A673 (cell line): ENCODE data around the gene FGFR3. TPM values are rescaled to one million over a fixed set of nuclear protein-coding genes. Genes with fewer than 3 reads are reported as not detected.
A peak's percentile ranks its signal among the peaks of the same experiment; 100 is the strongest.

ENCODE experiments used
- BruUV-seq: library from RNA; stranded (reverse); fragments of 400-500 nt; replicated peaks from 2 replicates; lab custom pipeline; 2021; lab: Mats Ljungman, UMichigan
- CTCF ChIA-PET: fragments of 300-600 bp; sonication (Branson Sonifier 250); formaldehyde crosslinking; loops from one replicate; lab custom pipeline; 2022; ENCODE audit warnings: antibody characterized with exemption; lab: Charles Lee
- POLR2A ChIA-PET: fragments of 300-600 bp; sonication (Branson Sonifier 250); formaldehyde crosslinking; loops from one replicate; lab custom pipeline; 2022; ENCODE audit warnings: antibody characterized with exemption; ENCODE audit not compliant: low non-redundant PET; lab: Charles Lee
- DNase-seq: peaks from one replicate; pipeline ENCODE4 v3.0.0-alpha.2; 2015; ENCODE audit warnings: low spot score
- H3K27ac ChIP-seq: fragments of 200-600 bp; sonication (generic); 2 replicates; pipeline ENCODE4 v1.5.1; 2016; ENCODE audit warnings: mixed run types, low read depth, mild to moderate bottlenecking, mixed read lengths, antibody characterized with exemption, low read length; ENCODE audit not compliant: poor library complexity, severe bottlenecking
- H3K27me3 ChIP-seq: fragments of 200-600 bp; sonication (generic); replicated peaks from 2 replicates; pipeline ENCODE4 v1.6.1; 2017; ENCODE audit warnings: mixed run types, low read depth, mild to moderate bottlenecking, mixed read lengths, antibody characterized with exemption, low read length; ENCODE audit not compliant: insufficient read depth, poor library complexity
- H3K36me3 ChIP-seq: fragments of 200-600 bp; sonication (generic); 2 replicates; pipeline ENCODE4 v1.6.1; 2016; ENCODE audit warnings: mixed run types, mild to moderate bottlenecking, mixed read lengths, antibody characterized with exemption, low read length; ENCODE audit not compliant: insufficient read depth, poor library complexity, severe bottlenecking
- H3K4me1 ChIP-seq: fragments of 200-600 bp; sonication (generic); 2 replicates; pipeline ENCODE4 v1.6.1; 2017; ENCODE audit warnings: mixed run types, mild to moderate bottlenecking, mixed read lengths, antibody characterized with exemption, low read length; ENCODE audit not compliant: insufficient read depth, poor library complexity, severe bottlenecking
- H3K4me3 ChIP-seq: fragments of 200-600 bp; sonication (generic); 2 replicates; pipeline ENCODE4 v1.5.1; 2016; ENCODE audit warnings: low read depth, mixed run types, mild to moderate bottlenecking, mixed read lengths, low read length; ENCODE audit not compliant: poor library complexity, severe bottlenecking
- H3K9me3 ChIP-seq: fragments of 200-600 bp; sonication (generic); 2 replicates; pipeline ENCODE4 v1.6.1; 2016; ENCODE audit warnings: mixed run types, low read depth, mild to moderate bottlenecking, mixed read lengths, antibody characterized with exemption, low read length; ENCODE audit not compliant: poor library complexity, severe bottlenecking
- EZH2 ChIP-seq: fragments of 200-600 bp; sonication (generic); IDR thresholded peaks from 2 replicates; pipeline ENCODE4 v1.6.1; 2017; ENCODE audit warnings: borderline replicate concordance, low read depth, mild to moderate bottlenecking, mixed read lengths, antibody characterized with exemption, low read length; ENCODE audit not compliant: poor library complexity, severe bottlenecking
- intact Hi-C: fragments of 100-400 bp; cut with micrococcal nuclease; formaldehyde crosslinking; loops from one replicate; pipeline ENCODE4 v1.10.0; 2022; ENCODE audit not compliant: unreplicated experiment
- total RNA-seq: library from RNA; stranded (reverse); gene quantifications from 2 replicates; pipeline ENCODE4 v1.2.3, GENCODE V29; 2021
- TF ChIP-seq, protein P1 (sequence below): fragments of 300-800, 200-600 bp; sonication (generic); conservative IDR thresholded peaks from 2 replicates; pipeline ENCODE4 v1.5.1; 2017; ENCODE audit warnings: low read depth, mild to moderate bottlenecking, antibody characterized with exemption, low read length, moderate library complexity, mixed read lengths

Gene FGFR3
- total RNA-seq, 1 experiment from 2014 or later, result 5.5 TPM

DNA sequence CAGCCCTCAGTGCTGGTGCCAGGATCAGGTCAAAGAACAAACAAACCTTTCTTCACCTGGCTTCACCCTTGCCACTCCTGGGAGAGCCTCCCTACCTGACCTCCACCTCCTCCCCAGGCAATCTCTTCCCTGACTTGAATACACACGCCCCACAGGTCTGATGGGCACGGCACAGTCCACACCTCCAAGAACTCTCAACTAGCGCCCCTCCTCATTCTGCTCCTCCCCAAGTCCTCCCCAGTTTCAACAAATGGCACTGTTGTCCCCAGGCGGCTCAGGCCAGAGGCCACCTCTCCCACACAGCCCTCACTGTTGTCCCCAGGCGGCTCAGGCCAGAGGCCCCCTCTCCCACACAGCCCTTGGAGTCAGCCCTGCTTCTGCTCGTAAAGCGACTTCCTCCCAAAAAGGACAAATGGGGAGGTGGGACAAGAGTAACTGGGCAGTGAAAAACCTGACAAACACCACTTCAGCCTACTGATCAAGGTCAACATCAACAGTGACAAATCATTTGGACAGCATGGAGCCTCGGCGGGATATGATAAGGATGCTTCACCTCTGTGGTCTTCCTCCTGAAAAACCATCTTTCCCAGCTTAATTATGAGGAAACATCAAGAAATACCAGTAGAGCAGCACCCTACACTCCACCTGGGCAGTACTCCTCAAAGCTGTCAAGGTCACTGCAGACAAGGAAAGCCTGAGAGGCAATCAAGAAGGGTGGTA is 60.0 kb downstream of the FGFR3 start:
- ChIA-PET POLR2A (no interaction called here), CTCF (no interaction called here)
- H3K4me1 ChIP-seq, result peaks cover 8% of the 10 kb centered on the region
- no TSS peak for BruUV-seq
- intact Hi-C loops, result no loop called here
- no peaks in the 10 kb centered on the region for H3K9me3 ChIP-seq
- H3K4me3 ChIP-seq, result no peak overlapping the region
- H3K27me3 ChIP-seq, result no peaks in the 10 kb centered on the region
- no peak overlapping the region for H3K27ac ChIP-seq
- H3K36me3 ChIP-seq, result peaks cover 6% of the 10 kb centered on the region
- TF ChIP-seq EZH2, result no peak
- no peak for DNase-seq

DNA sequence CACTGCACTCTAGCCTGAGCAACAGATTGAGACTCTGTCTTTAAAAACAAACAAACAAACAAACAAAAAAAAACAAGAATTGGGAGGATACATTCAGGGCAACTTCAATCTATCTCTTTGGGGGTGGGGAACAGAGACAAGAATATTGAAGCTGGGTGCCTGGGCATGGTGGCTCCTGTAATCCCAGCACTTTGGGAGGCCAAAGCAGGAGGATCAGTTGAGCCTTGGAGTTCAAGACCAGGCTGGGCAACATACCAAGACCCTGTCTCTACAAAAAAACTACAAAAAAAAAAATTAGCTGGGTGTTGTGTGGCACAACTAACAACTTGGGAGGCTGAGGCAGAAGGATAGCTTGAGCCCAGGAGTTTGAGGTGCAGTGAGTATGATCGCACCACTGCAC is 61.7 kb downstream of the FGFR3 start:
- TSS peak; percentile 65 for BruUV-seq
- peaks cover 13% of the 10 kb centered on the region for H3K4me1 ChIP-seq
- H3K9me3 ChIP-seq, result no peaks in the 10 kb centered on the region
- H3K27me3 ChIP-seq, result no peaks in the 10 kb centered on the region
- peak overlapping the region; percentile 90 for H3K4me3 ChIP-seq
- POLR2A ChIA-PET, result no interaction called here
- no peak for TF ChIP-seq EZH2
- TF ChIP-seq, protein P1, sequence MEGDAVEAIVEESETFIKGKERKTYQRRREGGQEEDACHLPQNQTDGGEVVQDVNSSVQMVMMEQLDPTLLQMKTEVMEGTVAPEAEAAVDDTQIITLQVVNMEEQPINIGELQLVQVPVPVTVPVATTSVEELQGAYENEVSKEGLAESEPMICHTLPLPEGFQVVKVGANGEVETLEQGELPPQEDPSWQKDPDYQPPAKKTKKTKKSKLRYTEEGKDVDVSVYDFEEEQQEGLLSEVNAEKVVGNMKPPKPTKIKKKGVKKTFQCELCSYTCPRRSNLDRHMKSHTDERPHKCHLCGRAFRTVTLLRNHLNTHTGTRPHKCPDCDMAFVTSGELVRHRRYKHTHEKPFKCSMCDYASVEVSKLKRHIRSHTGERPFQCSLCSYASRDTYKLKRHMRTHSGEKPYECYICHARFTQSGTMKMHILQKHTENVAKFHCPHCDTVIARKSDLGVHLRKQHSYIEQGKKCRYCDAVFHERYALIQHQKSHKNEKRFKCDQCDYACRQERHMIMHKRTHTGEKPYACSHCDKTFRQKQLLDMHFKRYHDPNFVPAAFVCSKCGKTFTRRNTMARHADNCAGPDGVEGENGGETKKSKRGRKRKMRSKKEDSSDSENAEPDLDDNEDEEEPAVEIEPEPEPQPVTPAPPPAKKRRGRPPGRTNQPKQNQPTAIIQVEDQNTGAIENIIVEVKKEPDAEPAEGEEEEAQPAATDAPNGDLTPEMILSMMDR, result no peak
- DNase-seq, result no peak
- intact Hi-C loops, result no loop called here
- peaks cover 6% of the 10 kb centered on the region for H3K36me3 ChIP-seq
- CTCF ChIA-PET, result no interaction called here
- H3K27ac ChIP-seq, result peak overlapping the region; percentile 88

DNA sequence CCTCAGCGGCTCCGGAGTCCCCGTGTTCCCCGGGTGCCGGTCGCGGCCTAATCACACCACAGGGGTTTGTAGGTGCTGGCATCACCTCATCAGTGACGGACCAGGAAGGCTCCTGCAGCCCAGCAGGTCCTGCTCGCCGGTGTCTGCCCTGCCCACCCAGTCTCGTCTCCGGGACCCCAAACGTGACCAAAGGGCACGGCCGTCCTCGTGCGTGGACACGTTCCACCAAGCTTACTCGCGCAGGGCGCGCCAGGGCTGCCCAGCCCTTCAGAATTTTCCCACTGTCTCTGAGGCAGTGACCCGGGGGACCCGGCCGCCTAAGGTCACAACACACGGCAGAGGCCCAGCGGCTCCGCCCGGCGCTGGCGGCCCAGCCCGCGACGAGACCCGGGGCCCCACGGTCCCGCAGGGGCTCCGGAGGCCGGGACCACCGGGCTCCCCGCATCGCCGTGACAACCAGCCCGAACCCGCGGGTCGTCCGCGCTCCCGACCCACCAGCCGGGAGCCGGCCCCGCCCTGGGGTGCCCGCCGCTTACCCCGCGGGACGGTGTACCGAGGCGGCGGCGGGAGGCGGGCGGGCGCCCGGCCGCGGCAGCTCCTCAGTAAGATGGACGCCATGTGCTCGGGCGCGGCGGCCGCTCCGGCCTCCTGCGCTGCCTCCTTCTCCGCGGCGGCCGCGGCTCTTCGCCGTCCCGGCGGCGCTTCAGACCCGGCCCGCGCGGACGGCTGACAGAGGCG is 62.4 kb downstream of the FGFR3 start:
- CTCF ChIA-PET, result no interaction called here
- Histone ChIP-seq H3K27ac (peak overlapping the region; percentile 88), H3K4me1 (peaks cover 13% of the 10 kb centered on the region), H3K4me3 (peak overlapping the region; percentile 90), H3K9me3 (no peaks in the 10 kb centered on the region), H3K27me3 (no peaks in the 10 kb centered on the region), H3K36me3 (peaks cover 6% of the 10 kb centered on the region)
- intact Hi-C loops, result no loop called here
- TF ChIP-seq, protein P1, result no peak
- no peak for TF ChIP-seq EZH2
- DNase-seq, result no peak
- POLR2A ChIA-PET, result no interaction called here
- BruUV-seq, result no TSS peak
